ENCODE results near the gene LMTK2.

LMTK2 gene

GRCh38 chr7:98240961-98241673 lies 134.5 kb downstream of the LMTK2 start:
- peak; percentile 9 for DNase-seq

DNA sequence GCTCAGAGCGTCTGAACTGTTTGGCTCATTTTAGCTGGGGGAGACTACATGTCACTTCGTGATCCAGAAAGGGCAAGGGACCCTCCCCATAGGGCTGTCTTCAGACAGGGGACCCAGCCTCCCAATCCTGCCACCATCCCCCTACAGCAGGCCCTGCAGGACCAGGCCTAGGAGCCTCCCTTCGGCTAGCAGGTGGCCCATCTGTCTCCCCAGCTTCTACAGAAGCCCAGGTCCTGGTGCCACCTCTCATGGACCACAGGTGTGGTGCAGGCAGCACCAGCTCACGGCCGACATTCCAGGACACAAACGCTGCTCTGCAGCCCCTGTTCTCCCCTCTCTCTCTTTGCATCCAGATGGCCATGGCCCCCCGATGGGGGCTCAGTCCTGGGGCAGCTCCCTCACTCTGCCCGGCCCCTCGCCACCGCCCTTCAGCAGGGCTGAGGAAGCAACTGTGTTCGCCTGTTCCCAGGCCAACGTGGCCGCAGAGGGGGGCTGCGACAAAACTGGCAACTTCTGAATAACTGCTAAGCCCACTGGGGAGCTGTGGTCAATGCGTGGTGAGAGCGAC lies 135.1 kb downstream of the LMTK2 start:
- no peak for DNase-seq

DNA sequence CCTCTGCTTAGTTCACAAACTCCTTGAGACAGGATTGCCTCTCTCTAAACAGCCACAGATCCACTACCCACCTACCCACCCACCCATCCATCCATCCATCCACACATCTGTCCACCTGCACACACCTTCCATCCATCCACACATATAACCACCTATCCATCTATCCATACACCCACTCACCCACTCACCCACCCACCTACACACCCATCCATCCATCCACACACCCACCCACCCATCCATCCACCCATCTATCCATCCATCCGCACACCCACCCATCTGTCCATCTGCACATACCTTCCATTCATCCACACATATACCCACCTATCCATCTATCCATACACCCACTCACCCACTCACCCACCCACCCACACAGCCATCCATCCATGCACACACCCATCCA lies 135.7 kb downstream of the LMTK2 start:
- DNase-seq = no peak

- DNase-seq = no peak
Observed at GRCh38 chr7:98242934-98243333, 136.3 kb downstream of the LMTK2 start.

DNA sequence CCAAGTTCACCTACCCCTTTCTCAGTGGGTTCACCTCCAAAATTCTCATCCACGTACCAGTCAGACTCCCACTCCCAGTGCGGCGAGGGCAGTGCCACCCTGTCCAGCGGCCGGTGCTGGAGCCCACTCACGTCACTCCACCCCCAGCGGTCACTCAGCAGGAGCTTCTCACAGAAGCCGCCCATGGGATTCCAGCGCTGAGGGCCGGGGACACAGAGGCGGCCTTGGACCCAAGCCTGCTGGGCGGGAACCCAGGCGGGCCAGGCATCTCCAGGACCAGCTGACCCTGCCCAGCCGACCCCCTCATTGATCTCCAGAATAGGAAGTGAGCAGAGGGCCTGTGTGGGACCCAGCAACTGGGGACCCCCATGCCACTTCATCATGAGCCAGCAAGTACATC lies 138.2 kb downstream of the LMTK2 start:
- no peak for DNase-seq

DNA sequence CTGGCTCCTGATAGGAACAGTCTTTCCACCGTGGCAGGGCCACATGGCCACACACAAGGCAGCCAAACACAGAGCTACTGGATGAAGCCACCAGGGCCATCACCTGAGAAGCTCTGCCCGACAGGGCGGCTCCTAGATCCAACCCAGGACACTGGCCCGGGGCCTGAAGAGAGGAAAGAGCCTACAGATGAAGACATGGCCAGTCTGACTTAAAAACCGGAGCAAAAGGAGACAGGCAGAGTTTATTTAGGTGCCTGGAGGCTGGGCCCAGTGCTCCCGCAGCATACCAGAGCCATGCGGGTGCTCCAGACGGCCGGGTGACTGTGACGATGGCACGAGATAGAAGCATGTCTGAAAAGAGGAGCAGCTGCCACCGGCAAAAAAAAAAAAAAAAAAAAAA lies 141.5 kb downstream of the LMTK2 start:
- DNase-seq = no peak

DNA sequence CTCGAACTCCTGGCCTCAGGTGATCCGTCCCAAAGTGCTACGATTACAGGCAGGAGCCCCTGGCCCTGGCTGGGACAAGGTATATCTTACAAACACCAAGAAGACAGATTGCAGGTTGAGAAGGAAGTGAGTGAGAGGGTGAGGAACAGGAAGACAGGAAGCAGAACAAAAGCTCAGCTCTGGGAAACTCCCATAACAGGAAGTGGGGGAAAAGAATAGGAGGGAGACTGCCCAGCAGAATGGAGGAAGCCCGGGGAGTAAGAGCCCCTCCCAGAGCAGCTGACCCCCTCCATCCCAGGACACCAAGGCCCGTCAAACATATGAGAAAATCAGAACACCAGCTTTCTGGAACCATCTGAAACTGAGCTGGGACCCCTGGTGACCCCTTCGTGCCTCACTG lies 142.4 kb downstream of the LMTK2 start:
- DNase-seq = no peak

- no peak for DNase-seq
Observed at GRCh38 chr7:98250789-98251188, 144.1 kb downstream of the LMTK2 start.

GRCh38 chr7:98251231-98251600 lies 144.6 kb downstream of the LMTK2 start:
- no peak for DNase-seq

DNA sequence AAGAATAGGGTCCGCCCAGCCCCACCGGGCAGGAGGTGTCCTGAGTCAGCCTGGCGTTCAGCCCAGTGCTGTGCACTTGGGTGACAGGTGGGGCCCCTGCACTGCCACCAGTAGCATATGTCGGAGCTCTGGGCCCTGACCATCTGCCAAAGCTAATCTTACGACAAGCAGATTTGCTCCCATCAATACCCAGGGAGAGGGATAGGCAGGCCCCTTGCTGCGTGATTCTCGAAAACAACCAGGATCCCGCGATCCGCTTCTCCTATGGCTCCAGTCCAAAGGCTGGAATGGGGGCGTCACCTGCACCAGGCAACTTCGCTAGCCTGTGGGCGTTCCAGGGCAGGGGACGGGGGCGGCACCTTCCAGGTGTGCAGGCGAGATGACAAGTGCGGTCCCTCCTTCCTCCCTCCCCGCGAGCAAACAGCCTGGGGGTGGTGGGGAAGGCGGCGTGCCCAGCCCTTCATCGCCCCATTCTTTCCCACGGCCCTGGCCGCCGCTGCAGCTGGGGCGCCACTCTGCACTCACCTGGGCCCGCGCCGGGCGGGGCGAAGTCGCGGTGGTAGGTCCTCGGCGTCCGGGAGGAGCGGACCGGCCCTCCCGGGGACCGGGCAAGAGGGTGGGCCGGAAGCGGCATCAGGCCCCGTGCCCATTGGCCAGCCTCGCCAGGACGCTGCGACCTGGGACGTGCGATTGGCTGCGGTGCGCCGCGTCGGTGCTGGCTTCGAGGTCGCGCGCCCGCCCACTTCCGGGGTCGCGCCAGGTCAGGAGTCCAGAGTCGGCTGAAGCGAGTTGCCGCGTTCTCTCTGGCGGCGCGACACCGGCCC lies 145.2 kb downstream of the LMTK2 start, which contains the start of gene TECPR1:
TSS of gene TECPR1 (minus strand) at position 632 of the 824 bp plus-strand sequence. CDS start 6,086 bp downstream, outside the sequence.
- DNase-seq = peak; percentile 90

DNA sequence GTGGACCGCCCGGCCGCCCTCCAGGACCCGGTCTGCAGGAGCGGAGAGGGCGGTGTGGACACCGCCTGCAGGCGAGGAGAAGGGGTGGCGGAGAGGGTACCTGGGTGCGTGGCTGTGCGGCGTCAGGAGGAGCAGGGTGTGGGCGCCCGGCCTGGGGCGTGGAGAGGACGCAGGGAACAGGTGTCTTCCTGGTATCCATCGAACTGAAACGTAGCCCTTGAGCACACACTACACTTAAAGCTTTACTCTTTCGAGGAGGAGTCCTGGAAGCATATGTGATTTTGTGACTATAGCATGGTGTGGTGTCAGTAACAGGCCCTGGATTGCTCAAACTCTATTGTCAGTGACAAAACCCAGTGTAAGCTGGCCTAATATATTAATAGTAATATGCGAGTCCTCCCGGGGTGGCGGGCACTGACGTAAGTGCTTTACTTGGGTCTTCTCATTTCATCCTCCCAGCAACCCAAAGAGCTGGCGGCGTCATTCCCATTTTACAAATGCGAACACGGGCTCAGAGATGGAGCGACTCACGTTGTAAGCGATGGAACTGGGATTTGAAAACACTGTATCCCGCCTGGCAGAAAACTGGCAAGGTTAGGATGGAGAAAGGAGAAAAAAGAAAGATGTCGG lies 145.9 kb downstream of the LMTK2 start:
- DNase-seq = peak; percentile 47

- no peak for DNase-seq
Observed at GRCh38 chr7:98254516-98254915, 147.9 kb downstream of the LMTK2 start.

DNA sequence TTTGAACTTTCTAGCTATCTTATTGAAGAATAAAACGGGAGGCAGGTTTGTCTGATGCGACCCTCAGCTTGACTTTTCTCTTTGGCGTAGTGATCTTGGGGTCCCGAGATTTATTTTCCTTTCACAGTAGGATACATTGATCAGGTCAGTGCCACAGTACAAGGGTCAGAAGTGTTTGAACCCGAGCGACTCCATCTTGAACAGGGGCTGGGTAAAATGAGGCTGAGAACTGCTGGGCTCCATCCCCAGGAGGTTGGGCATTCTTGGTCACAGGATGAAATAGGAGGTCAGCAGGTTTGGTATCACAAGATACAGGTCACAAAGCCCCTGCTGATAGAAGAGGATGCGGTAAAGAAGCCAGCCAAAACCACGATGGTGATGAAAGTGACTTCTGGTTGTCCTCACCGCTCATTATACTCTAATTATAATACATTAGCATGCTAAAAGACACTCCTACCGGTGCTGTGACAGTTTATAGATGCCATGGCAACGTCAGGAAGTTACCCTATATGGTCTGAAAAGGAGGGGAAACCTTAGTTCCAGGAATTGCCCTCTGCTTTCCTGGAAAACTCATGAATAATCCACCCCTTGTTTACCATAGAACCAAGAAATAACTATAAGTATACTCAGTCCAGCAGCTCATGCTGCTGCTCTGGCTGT lies 148.4 kb downstream of the LMTK2 start:
- DNase-seq = no peak

DNA sequence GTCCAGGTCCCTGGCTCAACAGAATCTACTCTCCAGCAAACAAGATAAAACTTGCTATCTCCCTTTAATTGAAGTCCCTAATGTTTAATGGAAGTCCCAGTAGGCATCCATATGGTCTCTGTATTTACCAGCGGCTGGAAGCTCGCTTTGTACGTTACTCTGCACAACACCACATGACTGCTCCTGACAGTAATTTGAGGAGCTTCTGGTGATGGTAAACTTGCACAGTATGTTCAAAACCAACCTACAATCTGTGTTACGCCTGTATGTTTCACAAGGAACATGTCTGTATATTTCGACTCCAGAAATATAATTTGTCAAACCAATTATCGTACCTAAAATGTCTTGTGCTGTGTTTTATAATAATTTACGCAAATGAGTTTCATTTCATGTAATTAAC lies 149.8 kb downstream of the LMTK2 start:
- no peak for DNase-seq

GRCh38 chr7:98257701-98258100 lies 151.0 kb downstream of the LMTK2 start:
- DNase-seq = no peak
